GM10266 (cell line): Measurements from ENCODE around the gene PJVK.

ENCODE experiments used
- DNase-seq: peaks from one replicate; pipeline ENCODE4 v3.0.0; 2012; ENCODE audit errors: extremely low spot score
- CTCF ChIP-seq: IDR thresholded peaks from 2 replicates; pipeline ENCODE4 v1.5.1; 2012; ENCODE audit warnings: mild to moderate bottlenecking, low read depth; ENCODE audit not compliant: control insufficient read depth, insufficient read depth; ENCODE audit errors: missing control alignments

Gene PJVK

GRCh38 chr2:178413472-178414265 lies 37.5 kb upstream of the PJVK start:
- peak; percentile 51 for DNase-seq
- no peak for TF ChIP-seq CTCF

- peak; percentile 96 for TF ChIP-seq CTCF
- peak; percentile 77 for DNase-seq
These were observed 36.6 kb upstream of the PJVK start for GRCh38 chr2:178414266-178415247.

GRCh38 chr2:178415979-178416378 lies 35.2 kb upstream of the PJVK start:
- DNase-seq, result no peak
- TF ChIP-seq CTCF, result no peak

GRCh38 chr2:178417916-178418315 lies 33.3 kb upstream of the PJVK start:
- TF ChIP-seq CTCF, result no peak
- DNase-seq, result no peak

- DNase-seq, result no peak
- TF ChIP-seq CTCF, result no peak
These were observed 32.8 kb upstream of the PJVK start for GRCh38 chr2:178418426-178418825.

- TF ChIP-seq CTCF, result peak; percentile 50
- no peak for DNase-seq
These were observed 32.1 kb upstream of the PJVK start for GRCh38 chr2:178419123-178419522.

GRCh38 chr2:178420463-178420999 lies 30.6 kb upstream of the PJVK start:
- DNase-seq, result no peak
- TF ChIP-seq CTCF, result no peak
